CD4-positive, alpha-beta T cell treated with Interleukin-17A for 4 hours (primary cell): ENCODE measurements around the gene ALDH3B2.
A peak's percentile ranks its signal among the peaks of the same experiment; 100 is the strongest.
"Not testable (repeated sequence)": the region's sequence is repeated elsewhere in the genome, so short reads cannot be mapped to it uniquely, and the experiment has no call there.

ENCODE experiments used
- DNase-seq: peaks from one replicate; pipeline ENCODE4 v3.0.0-alpha.2; 2020; ENCODE audit warnings: mixed read lengths

ALDH3B2 gene

GRCh38 chr11:67659651-67660165 lies 14.7 kb downstream of the ALDH3B2 start:
- DNase-seq: not testable (repeated sequence)

- DNase-seq: no peak
Measured at GRCh38 chr11:67657300-67657699, 17.1 kb downstream of the ALDH3B2 start.

- no peak for DNase-seq
Measured at GRCh38 chr11:67656278-67656922, 18.0 kb downstream of the ALDH3B2 start.

GRCh38 chr11:67654225-67654624 lies 20.2 kb downstream of the ALDH3B2 start:
- DNase-seq: no peak

- DNase-seq: no peak
Measured at GRCh38 chr11:67652965-67653845, 21.2 kb downstream of the ALDH3B2 start.

GRCh38 chr11:67651976-67652781 lies 22.2 kb downstream of the ALDH3B2 start:
- no peak for DNase-seq

- DNase-seq: no peak
Measured at GRCh38 chr11:67649634-67650510, 24.6 kb downstream of the ALDH3B2 start.

- no peak for DNase-seq
Measured at GRCh38 chr11:67648796-67649613, 25.4 kb downstream of the ALDH3B2 start.

GRCh38 chr11:67648140-67648795 lies 26.2 kb downstream of the ALDH3B2 start:
- DNase-seq: peak; percentile 65

GRCh38 chr11:67647471-67647870 lies 27.0 kb downstream of the ALDH3B2 start:
- DNase-seq: no peak

GRCh38 chr11:67646535-67647336 lies 27.7 kb downstream of the ALDH3B2 start:
- DNase-seq: peak; percentile 59

GRCh38 chr11:67645521-67646461 lies 28.6 kb downstream of the ALDH3B2 start:
- no peak for DNase-seq

- no peak for DNase-seq
Measured at GRCh38 chr11:67644472-67645418, 29.7 kb downstream of the ALDH3B2 start.

- no peak for DNase-seq
Measured at GRCh38 chr11:67644042-67644441, 30.4 kb downstream of the ALDH3B2 start.

- no peak for DNase-seq
Measured at GRCh38 chr11:67642173-67643120, 32.0 kb downstream of the ALDH3B2 start.
